Lower leg skin (tissue), 4 donors: Measurements from ENCODE around the gene ELL. TPM values are rescaled to one million over a fixed set of nuclear protein-coding genes. Genes with fewer than 3 reads are reported as not detected.

Experiments
- DNase-seq, 2 donors: peaks; one replicate each; pipeline ENCODE4 v3.0.0-alpha.2; 2019; ENCODE audit warnings: low spot score in 2 of 2
- H3K4me3 ChIP-seq: fragments of 200-600 bp; sonication (generic); 2 replicates; pipeline ENCODE4 v1.5.1; 2017; ENCODE audit warnings: mild to moderate bottlenecking, low read depth; ENCODE audit not compliant: poor library complexity, severe bottlenecking
- CTCF ChIP-seq, 3 donors: fragments of 450-650 bp; IDR thresholded peaks; one replicate each; pipeline ENCODE4 v1.5.1; 2016; ENCODE audit warnings: antibody characterized with exemption in 3 of 3, mild to moderate bottlenecking in 3 of 3, moderate library complexity in 2 of 3
- POLR2A ChIP-seq, 2 donors: fragments of 450-650 bp; IDR thresholded peaks; one replicate each; pipeline ENCODE4 v1.6.1; 2016 to 2017; ENCODE audit warnings: antibody characterized with exemption in 2 of 2, mild to moderate bottlenecking in 1 of 2, moderate library complexity in 1 of 2
- WGBS, 2 donors: methylation state at CpG; one replicate each; pipeline ENCODE4 v1.1.5; 2018; 5-methylcytosine and 5-hydroxymethylcytosine counted together
- intact Hi-C: fragments of 100-400 bp; cut with DNase I; formaldehyde crosslinking; loops from one replicate; pipeline ENCODE4 v1.15.0; 2023; ENCODE audit warnings: low total_unique reads
- total RNA-seq, 4 donors: library from RNA; depleted of rRNA; stranded (reverse); fragments of >200 nt; gene quantifications; one replicate each; pipeline ENCODE4 v1.1.0, GENCODE V29; 2016

ELL gene
- total RNA-seq, 4 donors from 2014 or later: 21.5 to 37.9 (median 24.8) TPM

- intact Hi-C loops: no loop called here
- no peak for DNase-seq
- WGBS, 2 donors: 91 to 93% methylated on average over 9 of the region's 9 CpGs
- no peak overlapping the region for H3K4me3 ChIP-seq
- no peak for TF ChIP-seq CTCF (IDR thresholded peaks at IDR 0.05)
- no peak for TF ChIP-seq POLR2A (IDR thresholded peaks at IDR 0.05)
Observed at GRCh38 chr19:18518639-18519038, 3.2 kb downstream of the ELL start.

- intact Hi-C loops: no loop called here
Observed at GRCh38 chr19:18517606-18518005, 4.3 kb downstream of the ELL start.

GRCh38 chr19:18515959-18516358 is 5.9 kb downstream of the ELL start:
- WGBS, 2 donors: 83 to 85% methylated on average over 5 of the region's 5 CpGs
- DNase-seq: no peak
- no peak overlapping the region for H3K4me3 ChIP-seq
- intact Hi-C loops: no loop called here
- TF ChIP-seq CTCF (IDR thresholded peaks at IDR 0.05) (no peak), POLR2A (IDR thresholded peaks at IDR 0.05) (no peak)

More at GRCh38 chr19:18517606-18518005, 4.3 kb downstream of the ELL start:
- H3K4me3 ChIP-seq: no peak overlapping the region
- no peak for DNase-seq
- WGBS, 2 donors: 96 to 97% methylated on average over 4 of the region's 4 CpGs
- TF ChIP-seq CTCF (IDR thresholded peaks at IDR 0.05): no peak
- no peak for TF ChIP-seq POLR2A (IDR thresholded peaks at IDR 0.05)

- no peak overlapping the region for H3K4me3 ChIP-seq
- peak in 1 of 3 donors; percentile 89 for TF ChIP-seq CTCF (IDR thresholded peaks at IDR 0.05)
- TF ChIP-seq POLR2A (IDR thresholded peaks at IDR 0.05): no peak
- peak; percentile 47 to 93 for DNase-seq
- 47 to 54% methylated on average over 15 to 17 of the region's 17 CpGs for whole genome bisulfite sequencing, 2 donors
- intact Hi-C loops: no loop called here
Observed at GRCh38 chr19:18514800-18515682, 6.8 kb downstream of the ELL start.

- peak in 1 of 2 donors; percentile 49 for DNase-seq
- TF ChIP-seq POLR2A (IDR thresholded peaks at IDR 0.05): no peak
- no peak for TF ChIP-seq CTCF (IDR thresholded peaks at IDR 0.05)
- WGBS, 2 donors: 74 to 84% methylated on average over 11 of the region's 11 CpGs
- intact Hi-C loops: no loop called here
- no peak overlapping the region for H3K4me3 ChIP-seq
Observed at GRCh38 chr19:18513868-18514267, 8.0 kb downstream of the ELL start.
